HCEC 1CT (cell line): ENCODE data around the gene RPL7A.

Experiments used
- DNase-seq: peaks from one replicate; pipeline ENCODE4 v3.0.0-alpha.2; 2017

RPL7A gene

GRCh38 chr9:133349965-133350616 is 2.1 kb downstream of the RPL7A start:
- DNase-seq: no peak

DNA sequence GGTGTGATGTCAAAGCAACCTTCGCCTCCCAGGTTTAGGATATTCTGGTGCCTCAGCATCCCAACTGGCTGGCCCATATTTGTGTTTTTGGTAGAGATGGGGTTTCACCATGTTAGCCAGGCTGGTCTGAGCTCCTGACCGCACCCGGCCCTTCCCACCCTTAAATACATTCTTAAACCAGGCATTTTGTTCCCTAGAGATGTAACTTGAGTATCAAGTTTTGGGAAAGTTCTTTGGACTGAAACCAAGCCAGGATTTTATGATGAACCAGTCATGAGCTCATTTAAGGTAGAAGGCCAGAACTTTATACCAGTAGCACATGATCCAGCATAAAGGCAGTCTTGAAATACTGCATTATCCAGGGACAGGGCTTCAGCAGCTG is 3.5 kb downstream of the RPL7A start:
- no peak for DNase-seq

DNA sequence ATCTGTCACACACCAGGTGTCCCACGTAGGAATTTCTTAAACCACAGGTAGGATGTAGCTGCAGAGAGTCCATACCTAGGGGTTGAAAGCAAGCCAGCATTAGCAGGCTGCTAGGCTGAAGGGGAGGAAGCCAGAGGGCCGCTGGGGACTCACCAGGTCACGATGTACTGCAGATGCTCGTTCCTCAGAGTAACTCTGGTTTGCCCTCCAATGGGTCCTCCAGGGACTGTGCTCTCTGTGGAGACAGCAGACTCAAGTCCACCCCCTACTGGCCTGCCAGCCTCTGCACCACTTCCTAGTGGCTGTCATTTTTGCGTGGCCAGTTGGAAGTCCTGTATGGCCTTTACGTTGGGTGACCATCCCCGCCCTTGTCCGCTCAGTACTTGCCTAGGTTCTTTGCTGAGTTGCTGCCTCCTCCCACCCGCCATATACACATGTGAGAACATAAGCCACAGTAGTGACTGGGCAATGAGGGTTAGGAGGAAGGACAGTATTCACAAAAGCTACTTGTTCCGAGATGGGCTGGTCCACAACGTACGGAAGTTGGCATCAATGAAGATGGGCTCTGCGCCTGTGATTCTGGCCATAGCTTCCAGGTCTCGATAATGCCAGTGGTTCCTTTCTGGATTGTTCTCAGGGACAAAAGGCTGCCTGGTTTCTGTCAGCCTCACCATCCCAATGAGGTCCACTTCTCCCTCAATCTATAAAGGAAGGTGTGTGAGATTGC is 4.1 kb downstream of the RPL7A start:
- DNase-seq: peak; percentile 72

- DNase-seq: no peak
Measured at GRCh38 chr9:133352635-133353340, 4.8 kb downstream of the RPL7A start.

GRCh38 chr9:133353548-133353947 is 5.5 kb downstream of the RPL7A start:
- DNase-seq: no peak

- DNase-seq: no peak
Measured at GRCh38 chr9:133354766-133355165, 6.7 kb downstream of the RPL7A start.

DNA sequence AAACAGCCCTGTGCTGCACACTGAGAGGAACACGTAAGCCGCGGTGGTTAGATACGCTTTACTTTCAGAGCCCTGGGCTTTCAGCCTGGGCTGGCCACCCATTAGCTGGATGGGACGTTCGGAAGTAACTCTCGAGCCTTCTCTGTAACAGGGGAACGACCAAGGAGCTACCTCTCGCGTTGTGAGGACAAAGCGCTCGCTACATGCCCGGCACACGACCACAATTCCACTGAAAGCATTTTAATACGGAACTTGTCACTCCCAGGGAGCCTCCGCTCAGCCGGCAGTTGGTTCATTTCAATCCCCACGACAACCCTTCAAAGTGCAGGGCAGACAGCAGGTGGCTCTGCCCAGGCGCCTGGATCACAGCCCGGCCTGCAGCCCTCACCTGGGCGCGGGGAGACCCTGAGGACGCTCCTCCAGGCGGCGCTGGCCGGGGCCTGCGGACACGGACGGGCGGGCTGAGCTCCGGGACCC is 7.9 kb downstream of the RPL7A start:
- no peak for DNase-seq

- peak; percentile 75 for DNase-seq
Measured at GRCh38 chr9:133356391-133357091, 8.5 kb downstream of the RPL7A start, which contains the start of the genes SURF1 and SURF2. SURF1 (minus strand) TSS chr9:133356487; CDS start chr9:133356453, 34 bp downstream. SURF2 (plus strand) TSS chr9:133356550; CDS start chr9:133356593, 43 bp downstream.

- DNase-seq: no peak
Measured at GRCh38 chr9:133357656-133358055, 9.6 kb downstream of the RPL7A start.

DNA sequence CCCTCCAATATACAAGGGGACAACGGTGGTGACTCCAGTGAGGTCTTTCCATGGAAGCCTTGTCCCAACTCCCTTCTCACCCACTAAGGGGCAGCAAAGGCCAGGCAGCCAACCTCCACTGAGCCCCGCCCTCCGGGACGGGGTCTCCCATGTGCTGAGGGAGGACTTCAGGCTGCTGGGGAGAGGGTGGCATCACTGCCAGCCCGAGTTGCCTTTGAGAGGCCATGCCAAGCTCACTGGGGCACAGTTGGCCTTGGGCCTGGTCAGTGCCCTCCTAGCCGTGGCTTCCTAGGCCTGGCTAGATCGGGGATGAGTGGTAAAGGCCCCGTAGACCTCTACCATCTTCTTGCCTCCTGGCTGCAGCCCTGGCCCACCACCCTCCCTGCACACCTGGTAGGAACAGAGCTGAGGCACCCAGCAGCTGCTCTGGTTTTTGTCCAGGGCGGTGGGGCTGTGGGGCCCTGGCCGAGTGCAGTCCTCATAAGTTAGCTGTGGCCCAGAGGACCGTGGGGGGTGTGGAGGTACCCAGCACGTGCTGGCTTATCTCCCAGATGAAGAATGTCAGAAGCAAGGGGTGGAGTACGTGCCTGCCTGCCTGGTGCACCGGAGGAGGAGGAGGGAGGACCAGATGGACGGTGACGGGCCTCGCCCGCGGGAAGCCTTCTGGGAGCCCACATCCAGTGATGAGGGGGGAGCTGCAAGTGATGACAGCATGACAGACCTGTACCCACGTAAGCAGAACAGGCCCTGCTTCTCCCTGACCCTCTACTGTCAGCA is 11.6 kb downstream of the RPL7A start:
- no peak for DNase-seq

DNA sequence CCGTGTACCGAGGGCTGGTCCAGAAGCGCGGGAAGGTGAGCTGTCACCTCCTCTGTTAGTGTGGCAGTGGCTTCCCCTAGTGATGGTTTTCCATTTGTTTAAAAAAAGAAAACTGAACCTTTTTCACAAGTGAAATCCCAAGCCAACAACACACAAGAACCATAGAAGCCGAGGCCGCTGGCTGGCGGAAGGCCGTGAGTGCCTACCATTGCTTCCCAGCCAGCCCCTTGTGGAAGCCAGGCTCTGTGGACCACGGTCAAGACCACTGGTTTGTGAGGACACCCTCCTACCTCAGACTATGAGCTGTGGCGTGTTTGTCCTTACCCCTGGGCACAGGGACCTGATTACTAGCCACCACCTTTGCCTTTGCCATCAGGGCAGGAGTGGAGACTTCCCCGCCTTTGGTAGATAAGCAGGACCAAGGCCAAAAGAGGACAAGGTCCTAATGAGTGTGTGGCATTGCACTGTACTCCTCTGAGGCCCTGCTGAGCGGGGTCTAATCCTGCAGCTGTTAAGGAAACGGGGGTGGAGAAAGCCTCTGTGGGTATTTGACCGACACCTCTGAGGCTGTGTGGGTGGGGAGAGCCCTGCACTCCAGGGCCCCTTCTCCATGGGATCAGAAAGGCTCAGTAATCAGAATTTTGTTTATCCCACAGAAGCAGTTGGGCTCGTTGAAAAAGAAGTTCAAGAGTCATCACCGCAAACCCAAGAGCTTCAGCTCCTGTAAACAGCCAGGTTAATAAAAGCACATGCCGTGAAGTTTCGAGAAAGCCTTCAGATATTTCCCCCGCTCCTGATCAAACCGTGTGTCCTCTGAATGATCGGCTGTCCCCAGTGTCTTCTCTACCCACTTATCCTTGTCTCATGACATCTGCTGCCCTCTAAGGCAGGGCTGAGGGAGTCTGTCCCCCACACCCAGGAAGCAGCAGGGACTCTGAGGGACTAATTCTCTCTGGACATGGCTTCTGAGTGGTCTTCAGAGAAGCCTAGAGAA is 12.7 kb downstream of the RPL7A start:
- no peak for DNase-seq

DNA sequence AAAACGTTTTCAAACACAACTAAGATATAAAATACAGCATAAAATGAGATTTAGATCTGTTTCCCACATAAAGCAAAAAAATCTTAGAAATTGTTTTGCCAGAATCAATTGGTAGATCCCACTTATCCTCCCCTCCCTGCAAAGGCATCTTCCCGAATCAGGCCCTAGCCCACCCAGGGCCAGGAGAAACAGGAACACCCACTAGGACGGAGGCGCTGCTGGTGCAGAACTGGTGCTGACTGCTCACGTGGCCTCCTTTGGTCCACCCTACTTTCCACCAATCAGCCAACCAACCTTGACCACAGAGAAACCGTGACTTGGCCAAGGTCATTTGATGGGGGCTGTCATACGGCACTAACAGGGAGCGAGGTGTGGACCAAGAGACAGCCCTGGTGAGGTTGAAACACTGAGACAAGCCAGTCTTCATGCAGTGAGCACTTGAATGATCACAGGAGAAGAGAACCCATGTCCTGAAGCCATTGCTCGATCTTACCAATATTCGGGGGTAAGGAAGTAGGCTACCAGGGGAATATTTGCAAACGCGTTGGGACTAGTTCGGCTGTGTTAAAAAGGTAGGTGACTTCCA is 13.6 kb downstream of the RPL7A start:
- DNase-seq: no peak

GRCh38 chr9:133362359-133363044 is 14.5 kb downstream of the RPL7A start:
- no peak for DNase-seq

DNA sequence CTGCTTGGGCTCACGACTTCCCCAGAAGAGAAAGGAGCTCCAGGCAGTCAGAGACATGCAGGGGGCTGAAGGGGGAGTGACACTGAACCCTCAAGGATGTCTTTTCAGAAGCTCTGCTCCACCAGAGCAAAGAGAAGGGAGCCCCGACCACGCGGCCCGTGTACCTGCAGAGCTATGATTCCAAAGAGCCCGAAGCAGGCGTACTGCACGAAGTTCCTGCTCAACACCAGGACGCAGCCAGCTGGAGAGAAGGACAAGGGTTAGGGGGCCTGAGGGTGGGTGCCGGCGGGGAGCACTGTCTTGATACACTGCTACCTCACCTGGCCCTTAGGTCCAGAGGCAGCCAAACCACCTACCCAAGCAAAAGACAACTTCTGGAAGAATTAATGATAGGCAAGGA is 18.4 kb downstream of the RPL7A start:
- no peak for DNase-seq

- DNase-seq: no peak
Measured at GRCh38 chr9:133367221-133367620, 19.2 kb downstream of the RPL7A start.

DNA sequence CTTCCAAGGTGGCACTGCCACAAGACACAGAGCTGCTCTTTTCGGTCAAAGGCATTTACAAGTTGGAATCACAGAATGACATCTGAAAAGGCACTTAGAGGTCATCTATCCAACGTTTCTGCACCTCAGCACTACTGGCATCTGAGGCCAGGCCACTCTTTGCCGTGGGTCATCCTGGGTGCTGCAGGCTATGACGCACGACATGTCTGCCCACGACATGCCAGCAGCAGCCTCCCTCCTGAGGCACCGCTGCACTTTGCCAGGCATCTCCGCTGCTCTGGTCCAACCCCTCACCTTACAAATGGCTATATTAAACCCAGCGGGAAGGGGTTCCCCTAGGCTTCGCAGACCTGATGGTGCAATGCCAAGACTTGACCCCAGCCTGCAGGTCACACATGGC is 19.8 kb downstream of the RPL7A start:
- DNase-seq: no peak

DNA sequence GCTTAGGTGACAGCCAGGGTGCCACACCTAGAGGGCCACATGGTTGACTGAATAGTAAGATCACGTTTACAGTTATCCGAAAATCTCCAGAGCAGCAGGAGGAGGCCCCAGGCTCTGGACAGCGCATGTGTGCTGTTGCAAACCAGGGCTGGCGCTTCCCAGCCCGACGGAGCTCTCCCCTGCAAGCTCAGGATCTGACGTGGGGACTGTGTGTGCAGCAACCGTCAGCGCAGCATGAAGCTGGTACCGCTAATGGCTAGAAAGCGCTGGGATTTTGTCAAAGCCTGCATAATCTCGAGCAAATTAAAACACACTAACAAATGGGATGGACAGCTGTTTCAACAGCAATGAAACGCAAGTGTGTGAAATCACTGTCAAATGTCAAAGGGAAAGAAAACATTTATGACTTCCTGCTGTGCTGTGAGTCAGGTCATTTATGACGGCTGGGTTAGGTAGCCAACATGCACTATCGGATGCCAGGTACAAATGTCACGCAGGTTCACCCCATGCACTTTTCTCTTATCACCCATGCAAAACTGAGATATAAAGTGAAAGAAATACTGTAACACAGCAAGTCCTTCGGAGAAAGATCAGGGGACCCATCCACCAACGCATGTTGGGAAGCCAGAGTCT is 20.3 kb downstream of the RPL7A start:
- no peak for DNase-seq

- DNase-seq: no peak
Measured at GRCh38 chr9:133369422-133369821, 21.4 kb downstream of the RPL7A start.

DNA sequence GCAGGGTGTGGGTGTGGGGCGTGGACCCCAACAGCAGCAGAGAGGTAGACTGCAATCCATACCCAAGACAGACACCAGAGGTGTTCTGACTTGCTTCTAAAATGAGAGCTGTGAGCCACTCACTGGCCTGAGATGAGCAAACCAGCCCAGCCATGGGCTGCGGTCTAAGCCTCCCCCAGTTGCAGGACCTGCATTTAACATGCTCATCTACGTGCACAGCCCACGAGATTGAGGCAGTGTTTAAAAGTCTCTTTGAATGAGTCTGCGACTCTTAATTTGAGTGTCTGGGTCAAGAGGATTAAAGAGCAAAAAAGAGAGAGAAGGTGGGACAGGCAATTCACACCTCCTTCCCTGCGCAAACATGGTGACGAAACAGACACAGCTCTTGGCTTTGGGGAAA is 21.9 kb downstream of the RPL7A start:
- no peak for DNase-seq
